Ishikawa (cell line): Measurements from ENCODE around the gene SCN10A.

Source experiments
- CEBPB ChIP-seq: IDR thresholded peaks from 2 replicates; pipeline ENCODE4 v1.6.1; 2012
- CREB1 ChIP-seq: IDR thresholded peaks from 2 replicates; pipeline ENCODE4 v1.6.1; 2012; ENCODE audit warnings: low read depth
- EGR1 ChIP-seq: IDR thresholded peaks from 2 replicates; pipeline ENCODE4 v1.6.1; 2012
- EP300 ChIP-seq: IDR thresholded peaks from 2 replicates; pipeline ENCODE4 v1.6.1; 2012; ENCODE audit warnings: borderline replicate concordance
- FOXM1 ChIP-seq: IDR thresholded peaks from 2 replicates; pipeline ENCODE4 v1.6.1; 2012; ENCODE audit warnings: low read depth, borderline replicate concordance
- MAX ChIP-seq: IDR thresholded peaks from 2 replicates; pipeline ENCODE4 v1.6.1; 2012
- NFIC ChIP-seq: IDR thresholded peaks from 2 replicates; pipeline ENCODE4 v1.6.1; 2012
- RAD21 ChIP-seq: IDR thresholded peaks from 2 replicates; pipeline ENCODE4 v1.6.1; 2012; ENCODE audit warnings: low read depth
- REST ChIP-seq: IDR thresholded peaks from 2 replicates; pipeline ENCODE4 v1.6.1; 2012; ENCODE audit warnings: low read depth, mild to moderate bottlenecking
- TAF1 ChIP-seq: IDR thresholded peaks from 2 replicates; pipeline ENCODE4 v1.6.1; 2012; ENCODE audit warnings: low read depth, mild to moderate bottlenecking
- TCF12 ChIP-seq: IDR thresholded peaks from 2 replicates; pipeline ENCODE4 v1.6.1; 2012; ENCODE audit warnings: low read depth
- TEAD4 ChIP-seq: IDR thresholded peaks from 2 replicates; pipeline ENCODE4 v1.6.1; 2012
- USF1 ChIP-seq: IDR thresholded peaks from 2 replicates; pipeline ENCODE4 v1.6.1; 2012
- YY1 ChIP-seq: IDR thresholded peaks from 2 replicates; pipeline ENCODE4 v1.6.1; 2012; ENCODE audit warnings: low read depth
- ZBTB7A ChIP-seq: IDR thresholded peaks from 2 replicates; pipeline ENCODE4 v1.6.1; 2012; ENCODE audit warnings: low read depth

The SCN10A gene

GRCh38 chr3:38758557-38758956, 57.5 kb downstream of the SCN10A start:
- TF ChIP-seq NFIC (no peak), TCF12 (no peak), REST (no peak)

GRCh38 chr3:38757721-38758120, 58.3 kb downstream of the SCN10A start:
- TF ChIP-seq FOXM1 (no peak), EGR1 (no peak), RAD21 (no peak), TEAD4 (no peak), EP300 (no peak), TCF12 (no peak)

GRCh38 chr3:38756892-38757291, 59.1 kb downstream of the SCN10A start:
- TF ChIP-seq RAD21 (no peak), MAX (no peak), TAF1 (no peak), EP300 (no peak), YY1 (no peak), USF1 (no peak), FOXM1 (no peak), TEAD4 (no peak), ZBTB7A (no peak), TCF12 (no peak), NFIC (no peak), REST (no peak), EGR1 (no peak), CREB1 (no peak), CEBPB (no peak)

GRCh38 chr3:38755130-38755529, 60.9 kb downstream of the SCN10A start:
- TF ChIP-seq TEAD4 (no peak), REST (peak; percentile 84), EP300 (no peak), CREB1 (no peak)

GRCh38 chr3:38746641-38747040, 69.4 kb downstream of the SCN10A start:
- no peak for TF ChIP-seq ZBTB7A
- TF ChIP-seq CREB1: no peak
- no peak for TF ChIP-seq EGR1
- TF ChIP-seq EP300: no peak
- no peak for TF ChIP-seq YY1
- no peak for TF ChIP-seq NFIC
- no peak for TF ChIP-seq TCF12
- no peak for TF ChIP-seq MAX
- TF ChIP-seq USF1: no peak
- no peak for TF ChIP-seq RAD21

GRCh38 chr3:38743043-38743442, 73.0 kb downstream of the SCN10A start:
- no peak for TF ChIP-seq YY1
- TF ChIP-seq RAD21: no peak
- TF ChIP-seq CEBPB: no peak
